GM23338 (cell line): ENCODE results near the gene THRB. TPM values are rescaled to one million over a fixed set of nuclear protein-coding genes. Genes with fewer than 3 reads are reported as not detected.

Experiments used
- ATAC-seq: fragments of 200-7000 bp; cut with Tn5 transposase; 3 replicates; pipeline ENCODE4 v1.9.1; 2020
- DNase-seq: peaks from one replicate; pipeline ENCODE4 v3.0.0-alpha.2; 2015; ENCODE audit warnings: low spot score
- H2AFZ ChIP-seq: fragments of 200-600 bp; sonication (generic); 2 replicates; pipeline ENCODE4 v1.8.0; 2016; ENCODE audit warnings: antibody characterized with exemption, mild to moderate bottlenecking, moderate library complexity
- H3F3A ChIP-seq: fragments of 200-600 bp; sonication (generic); replicated peaks from 2 replicates; pipeline ENCODE4 v1.8.0; 2017; ENCODE audit warnings: antibody characterized with exemption, mixed run types, low read depth
- H3K27ac ChIP-seq: fragments of 200-600 bp; sonication (generic); 2 replicates; pipeline ENCODE4 v1.6.1; 2016; ENCODE audit warnings: low read depth
- H3K27me3 ChIP-seq: fragments of 200-600 bp; sonication (generic); 2 replicates; pipeline ENCODE4 v1.8.0; 2016; ENCODE audit warnings: mild to moderate bottlenecking, mixed run types, moderate library complexity; ENCODE audit not compliant: insufficient read depth
- H3K36me3 ChIP-seq: fragments of 200-600 bp; sonication (generic); 2 replicates; pipeline ENCODE4 v1.8.0; 2016; ENCODE audit warnings: mild to moderate bottlenecking; ENCODE audit not compliant: insufficient read depth
- H3K4me1 ChIP-seq: fragments of 200-600 bp; sonication (generic); 2 replicates; pipeline ENCODE4 v1.8.0; 2016; ENCODE audit warnings: mild to moderate bottlenecking, moderate library complexity; ENCODE audit not compliant: insufficient read depth
- H3K4me2 ChIP-seq: fragments of 200-600 bp; sonication (generic); 2 replicates; pipeline ENCODE4 v1.7.1; 2017; ENCODE audit warnings: mixed run types
- H3K4me3 ChIP-seq: fragments of 200-600 bp; sonication (generic); 2 replicates; pipeline ENCODE4 v1.6.1; 2016; ENCODE audit warnings: mixed run types
- H3K79me2 ChIP-seq: fragments of 200-600 bp; sonication (generic); replicated peaks from 2 replicates; pipeline ENCODE4 v1.8.0; 2017; ENCODE audit warnings: mild to moderate bottlenecking; ENCODE audit not compliant: insufficient read depth
- H3K9me2 ChIP-seq: fragments of 200-600 bp; sonication (generic); 2 replicates; pipeline ENCODE4 v1.8.0; 2017; ENCODE audit not compliant: insufficient read depth
- H4K20me1 ChIP-seq: fragments of 200-600 bp; sonication (generic); replicated peaks from 2 replicates; pipeline ENCODE4 v1.8.0; 2017; ENCODE audit warnings: mild to moderate bottlenecking; ENCODE audit not compliant: insufficient read depth
- H3K27ac Mint-ChIP-seq: 2 replicates; pipeline ENCODE4 v1.8.0; 2020; ENCODE audit warnings: inconsistent platforms, mild to moderate bottlenecking, moderate library complexity, mixed read lengths
- H3K27me3 Mint-ChIP-seq: 3 replicates; pipeline ENCODE4 v1.8.0; 2022; ENCODE audit warnings: low read depth, mild to moderate bottlenecking, moderate library complexity, mixed read lengths, inconsistent platforms; ENCODE audit not compliant: insufficient read depth, poor library complexity
- H3K36me3 Mint-ChIP-seq: 3 replicates; pipeline ENCODE4 v1.8.0; 2021; ENCODE audit warnings: low read depth, mild to moderate bottlenecking, inconsistent platforms, moderate library complexity, mixed read lengths
- H3K4me1 Mint-ChIP-seq: 3 replicates; pipeline ENCODE4 v1.8.0; 2020; ENCODE audit warnings: mild to moderate bottlenecking, inconsistent platforms, mixed read lengths
- H3K4me3 Mint-ChIP-seq: 3 replicates; pipeline ENCODE4 v1.8.0; 2021; ENCODE audit warnings: moderate library complexity, mild to moderate bottlenecking, inconsistent platforms, mixed read lengths
- H3K9me3 Mint-ChIP-seq: 3 replicates; pipeline ENCODE4 v1.8.0; 2020; ENCODE audit warnings: moderate library complexity, mild to moderate bottlenecking, inconsistent platforms, mixed read lengths
- CREB1 ChIP-seq: fragments of 250-450 bp; sonication (Bioruptor Pico); IDR thresholded peaks from 2 replicates; pipeline ENCODE4 v1.5.0; 2020; ENCODE audit warnings: low read depth, mild to moderate bottlenecking, moderate library complexity
- CTCF ChIP-seq, 2 experiments: fragments of 200-600 bp in 1 of 2; sonication (generic) in 1 of 2; conservative IDR thresholded peaks; 2 replicates each; pipeline versions ENCODE4 v1.5.1 to v1.6.1; 2016 to 2017; ENCODE audit warnings: antibody characterized with exemption in 2 of 2, low read depth in 2 of 2, mild to moderate bottlenecking in 2 of 2, moderate library complexity in 1 of 2
- ETS1 ChIP-seq: IDR thresholded peaks from 2 replicates; pipeline ENCODE4 v1.6.1; 2016; ENCODE audit warnings: antibody characterized with exemption
- EZH2 ChIP-seq: fragments of 200-600 bp; sonication (generic); IDR thresholded peaks from one replicate; pipeline ENCODE4 v1.8.0; 2017; ENCODE audit warnings: antibody characterized with exemption, mild to moderate bottlenecking, low read depth; ENCODE audit not compliant: unreplicated experiment
- EZH2phosphoT487 ChIP-seq: fragments of 200-600 bp; sonication (generic); IDR thresholded peaks from one replicate; pipeline ENCODE4 v1.8.1; 2018; ENCODE audit warnings: antibody characterized with exemption; ENCODE audit not compliant: unreplicated experiment
- NANOG ChIP-seq: IDR thresholded peaks from 2 replicates; pipeline ENCODE4 v1.6.1; 2016; ENCODE audit warnings: antibody characterized with exemption, borderline replicate concordance
- STAT1 ChIP-seq: IDR thresholded peaks from one replicate; pipeline ENCODE4 v1.6.1; 2016; ENCODE audit warnings: antibody characterized with exemption; ENCODE audit not compliant: unreplicated experiment
- ZNF114 ChIP-seq: fragments of 250-450 bp; sonication (Bioruptor Pico); IDR thresholded peaks from 2 replicates; pipeline ENCODE4 v1.5.0; 2020; ENCODE audit warnings: mild to moderate bottlenecking, moderate library complexity
- ZNF331 ChIP-seq: fragments of 250-450 bp; sonication (Bioruptor Pico); IDR thresholded peaks from 2 replicates; pipeline ENCODE4 v1.5.0; 2020; ENCODE audit warnings: low read depth, mild to moderate bottlenecking, moderate library complexity
- polyA plus RNA-seq: library from polyadenylated mRNA; unstranded; fragments of >200 nt; fragmentation: Nextera tagmentation; extraction: Ambion mirVana; gene quantifications from 2 replicates; pipeline ENCODE4 v1.2.1, GENCODE V29; 2016
- total RNA-seq: library from RNA; depleted of rRNA; stranded (reverse); fragments of >200 nt; shearing (Covaris generic); gene quantifications from 2 replicates; pipeline ENCODE4 v1.2.3, GENCODE V29; 2014
- TF ChIP-seq, protein P1 (sequence below): IDR thresholded peaks from one replicate; pipeline ENCODE4 v1.6.1; 2018; ENCODE audit warnings: antibody characterized with exemption; ENCODE audit not compliant: unreplicated experiment

The THRB gene
- total and polyA plus RNA-seq, 2 experiments from 2014 or later = 1.7 to 3.2 TPM

- Mint-ChIP-seq H3K27me3 (no peaks in the 10 kb centered on the region), H3K9me3 (no peaks in the 10 kb centered on the region), H3K27ac (no peak overlapping the region), H3K36me3 (no peaks in the 10 kb centered on the region), H3K4me1 (peaks cover 11% of the 10 kb centered on the region), H3K4me3 (no peak overlapping the region)
- TF ChIP-seq CTCF (conservative IDR thresholded peaks at IDR 0.05; ENCODE audit: low read depth in 2 of 2) (peak; percentile 63 to 90), STAT1 (no peak)
- peaks cover 7% of the 10 kb centered on the region for H3K4me1 ChIP-seq
- peak; percentile 94 for ATAC-seq
- peak; percentile 85 for DNase-seq
- H3K4me3 ChIP-seq = no peak overlapping the region
- H3K27me3 ChIP-seq = no peaks in the 10 kb centered on the region
- H3F3A ChIP-seq = no peaks in the 10 kb centered on the region
- no peak overlapping the region for H3K4me2 ChIP-seq
- no peaks in the 10 kb centered on the region for H3K36me3 ChIP-seq
- no peaks in the 10 kb centered on the region for H3K79me2 ChIP-seq
- no peak overlapping the region for H3K27ac ChIP-seq
- 0 out of 2 replicates have a peak overlapping the region, but pooled peaks have one; percentile 23 for H2AFZ ChIP-seq
- H4K20me1 ChIP-seq = no peaks in the 10 kb centered on the region
- peaks cover 8% of the 10 kb centered on the region; the same call in 1 of the 2 replicates for H3K9me2 ChIP-seq
Measured at GRCh38 chr3:24237971-24238706, 256.5 kb downstream of the THRB start.

DNA sequence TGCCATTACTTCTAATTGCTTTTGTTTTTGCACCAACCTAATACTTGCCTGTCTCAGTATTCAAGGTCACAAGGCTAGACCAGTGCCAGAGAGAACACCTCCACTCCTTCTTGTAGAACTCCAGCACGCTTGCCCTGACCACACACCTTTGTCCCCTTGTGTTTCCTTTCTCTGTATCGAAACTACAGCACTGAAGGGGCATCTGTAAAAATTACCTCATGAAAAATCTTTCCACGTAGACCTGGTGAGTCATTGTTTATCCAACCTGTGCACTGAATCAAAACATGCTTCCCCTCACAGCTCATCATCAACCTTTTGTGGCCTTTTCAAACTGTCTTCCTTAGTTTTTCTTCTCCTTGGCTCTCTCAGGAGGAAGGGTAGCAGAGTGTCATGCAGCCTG is 259.5 kb downstream of the THRB start:
- H3F3A ChIP-seq = no peaks in the 10 kb centered on the region
- H3K4me3 ChIP-seq = no peak overlapping the region
- Mint-ChIP-seq H3K9me3 (no peaks in the 10 kb centered on the region), H3K4me3 (no peak overlapping the region), H3K36me3 (no peaks in the 10 kb centered on the region), H3K4me1 (peaks cover 2% of the 10 kb centered on the region; the same call in 1 of the 3 replicates), H3K27me3 (no peaks in the 10 kb centered on the region), H3K27ac (no peak overlapping the region)
- no peaks in the 10 kb centered on the region for H4K20me1 ChIP-seq
- ATAC-seq (no peak), DNase-seq (no peak)
- no peaks in the 10 kb centered on the region for H3K27me3 ChIP-seq
- H3K79me2 ChIP-seq = no peaks in the 10 kb centered on the region
- H3K4me1 ChIP-seq = no peaks in the 10 kb centered on the region
- no peak overlapping the region for H3K27ac ChIP-seq
- H3K4me2 ChIP-seq = no peak overlapping the region
- H3K9me2 ChIP-seq = peaks cover 8% of the 10 kb centered on the region; the same call in 1 of the 2 replicates
- no peaks in the 10 kb centered on the region for H3K36me3 ChIP-seq
- H2AFZ ChIP-seq = no peak overlapping the region
- TF ChIP-seq EZH2 = no peak
- no peak for TF ChIP-seq STAT1
- TF ChIP-seq CREB1 (CRISPR knock-in tag) = no peak
- TF ChIP-seq ZNF331 = no peak
- no peak for TF ChIP-seq ETS1
- TF ChIP-seq, protein P1, sequence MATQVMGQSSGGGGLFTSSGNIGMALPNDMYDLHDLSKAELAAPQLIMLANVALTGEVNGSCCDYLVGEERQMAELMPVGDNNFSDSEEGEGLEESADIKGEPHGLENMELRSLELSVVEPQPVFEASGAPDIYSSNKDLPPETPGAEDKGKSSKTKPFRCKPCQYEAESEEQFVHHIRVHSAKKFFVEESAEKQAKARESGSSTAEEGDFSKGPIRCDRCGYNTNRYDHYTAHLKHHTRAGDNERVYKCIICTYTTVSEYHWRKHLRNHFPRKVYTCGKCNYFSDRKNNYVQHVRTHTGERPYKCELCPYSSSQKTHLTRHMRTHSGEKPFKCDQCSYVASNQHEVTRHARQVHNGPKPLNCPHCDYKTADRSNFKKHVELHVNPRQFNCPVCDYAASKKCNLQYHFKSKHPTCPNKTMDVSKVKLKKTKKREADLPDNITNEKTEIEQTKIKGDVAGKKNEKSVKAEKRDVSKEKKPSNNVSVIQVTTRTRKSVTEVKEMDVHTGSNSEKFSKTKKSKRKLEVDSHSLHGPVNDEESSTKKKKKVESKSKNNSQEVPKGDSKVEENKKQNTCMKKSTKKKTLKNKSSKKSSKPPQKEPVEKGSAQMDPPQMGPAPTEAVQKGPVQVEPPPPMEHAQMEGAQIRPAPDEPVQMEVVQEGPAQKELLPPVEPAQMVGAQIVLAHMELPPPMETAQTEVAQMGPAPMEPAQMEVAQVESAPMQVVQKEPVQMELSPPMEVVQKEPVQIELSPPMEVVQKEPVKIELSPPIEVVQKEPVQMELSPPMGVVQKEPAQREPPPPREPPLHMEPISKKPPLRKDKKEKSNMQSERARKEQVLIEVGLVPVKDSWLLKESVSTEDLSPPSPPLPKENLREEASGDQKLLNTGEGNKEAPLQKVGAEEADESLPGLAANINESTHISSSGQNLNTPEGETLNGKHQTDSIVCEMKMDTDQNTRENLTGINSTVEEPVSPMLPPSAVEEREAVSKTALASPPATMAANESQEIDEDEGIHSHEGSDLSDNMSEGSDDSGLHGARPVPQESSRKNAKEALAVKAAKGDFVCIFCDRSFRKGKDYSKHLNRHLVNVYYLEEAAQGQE = no peak
- TF ChIP-seq NANOG = no peak
- TF ChIP-seq EZH2phosphoT487 = no peak
- no peak for TF ChIP-seq ZNF114
